Neural cell (in vitro differentiated cells): ENCODE data around the gene LRRC71. TPM values are rescaled to one million over a fixed set of nuclear protein-coding genes. Genes with fewer than 3 reads are reported as not detected.

ENCODE experiments used
- H2AFZ ChIP-seq: fragments of 200-600, 300-800 bp; sonication (generic), shearing (Covaris generic); 2 replicates; pipeline ENCODE4 v1.6.0; 2014; ENCODE audit warnings: low read depth, mild to moderate bottlenecking, antibody characterized with exemption, low read length, moderate library complexity
- H3F3A ChIP-seq: fragments of 200-600 bp; shearing (Covaris generic); 2 replicates; pipeline ENCODE4 v1.6.1; 2016; ENCODE audit warnings: mild to moderate bottlenecking, moderate library complexity, mixed read lengths, antibody characterized with exemption, low read length; ENCODE audit not compliant: insufficient read depth, poor library complexity, severe bottlenecking
- H3K27ac ChIP-seq: fragments of 200-600, 300-800 bp; sonication (generic), shearing (Covaris generic); 2 replicates; pipeline ENCODE4 v1.5.1; 2014; ENCODE audit warnings: mild to moderate bottlenecking, low read length, moderate library complexity
- H3K27me3 ChIP-seq: fragments of 300-800, 200-600 bp; sonication (generic), shearing (Covaris generic); 2 replicates; pipeline ENCODE4 v1.6.0; 2014; ENCODE audit warnings: mild to moderate bottlenecking, low read depth, low read length, moderate library complexity; ENCODE audit not compliant: insufficient read depth
- H3K36me3 ChIP-seq: fragments of 300-800, 200-600 bp; sonication (generic), shearing (Covaris generic); 2 replicates; pipeline ENCODE4 v1.5.1; 2014; ENCODE audit warnings: mild to moderate bottlenecking, antibody characterized with exemption, low read length, moderate library complexity; ENCODE audit not compliant: insufficient read depth
- H3K4me2 ChIP-seq: fragments of 300-800, 200-600 bp; sonication (generic), shearing (Covaris generic); 2 replicates; pipeline ENCODE4 v1.6.0; 2014; ENCODE audit warnings: mild to moderate bottlenecking, low read length
- H3K4me3 ChIP-seq: fragments of 300-800, 200-600 bp; sonication (generic), shearing (Covaris generic); 2 replicates; pipeline ENCODE4 v1.5.1; 2014; ENCODE audit warnings: mild to moderate bottlenecking, low read length, moderate library complexity
- H3K79me2 ChIP-seq: fragments of 200-600 bp; shearing (Covaris generic); replicated peaks from 2 replicates; pipeline ENCODE4 v1.6.0; 2014; ENCODE audit warnings: mild to moderate bottlenecking, low read length, moderate library complexity; ENCODE audit not compliant: insufficient read depth
- H3K9ac ChIP-seq: fragments of 300-800, 200-600 bp; sonication (generic), shearing (Covaris generic); 2 replicates; pipeline ENCODE4 v1.6.1; 2016; ENCODE audit warnings: mild to moderate bottlenecking, low read length, mixed read lengths
- H3K9me2 ChIP-seq: fragments of 200-600 bp; shearing (Covaris generic); 2 replicates; pipeline ENCODE4 v1.6.1; 2016; ENCODE audit warnings: mild to moderate bottlenecking, low read length, mixed read lengths; ENCODE audit not compliant: insufficient read depth
- H3K9me3 ChIP-seq: fragments of 200-600, 300-800 bp; sonication (generic), shearing (Covaris generic); 2 replicates; pipeline ENCODE4 v1.6.1; 2016; ENCODE audit warnings: mild to moderate bottlenecking, mixed run types, low read length, moderate library complexity, mixed read lengths
- H4K20me1 ChIP-seq: fragments of 200-600 bp; shearing (Covaris generic); 2 replicates; pipeline ENCODE4 v1.6.1; 2016; ENCODE audit warnings: mild to moderate bottlenecking, mixed run types; ENCODE audit not compliant: insufficient read depth
- EP300 ChIP-seq: fragments of 450-650 bp; conservative IDR thresholded peaks from 2 replicates; pipeline ENCODE4 v1.6.1; 2014; ENCODE audit warnings: antibody characterized with exemption, mild to moderate bottlenecking, moderate library complexity; ENCODE audit not compliant: poor library complexity, severe bottlenecking
- EZH2 ChIP-seq: fragments of 200-600, 300-800 bp; shearing (Covaris generic), sonication (generic); IDR thresholded peaks from 2 replicates; pipeline ENCODE4 v1.6.1; 2014; ENCODE audit warnings: antibody characterized with exemption, low read length, borderline replicate concordance, mild to moderate bottlenecking; ENCODE audit not compliant: insufficient read depth, poor library complexity, severe bottlenecking
- MXI1 ChIP-seq: fragments of 450-650 bp; conservative IDR thresholded peaks from 2 replicates; pipeline ENCODE4 v1.6.1; 2014; ENCODE audit warnings: antibody characterized with exemption, mild to moderate bottlenecking; ENCODE audit not compliant: poor library complexity, severe bottlenecking
- POLR2AphosphoS5 ChIP-seq: IDR thresholded peaks from 2 replicates; pipeline ENCODE4 v1.6.1; 2012
- RAD21 ChIP-seq: fragments of 450-650 bp; conservative IDR thresholded peaks from 2 replicates; pipeline ENCODE4 v1.6.1; 2014; ENCODE audit warnings: antibody characterized with exemption, mild to moderate bottlenecking, moderate library complexity
- REST ChIP-seq: IDR thresholded peaks from 2 replicates; pipeline ENCODE4 v1.6.1; 2012; ENCODE audit warnings: borderline replicate concordance
- SMC3 ChIP-seq: fragments of 450-650 bp; conservative IDR thresholded peaks from 2 replicates; pipeline ENCODE4 v1.6.1; 2014; ENCODE audit warnings: antibody characterized with exemption, mild to moderate bottlenecking, moderate library complexity; ENCODE audit not compliant: poor library complexity
- TAF1 ChIP-seq: IDR thresholded peaks from 2 replicates; pipeline ENCODE4 v1.6.1; 2012; ENCODE audit warnings: low read depth
- polyA plus RNA-seq: library from polyadenylated mRNA; depleted of rRNA; stranded (reverse); fragments of >200 nt; gene quantifications from 2 replicates; pipeline ENCODE4 v1.2.3, GENCODE V29; 2014
- TF ChIP-seq, protein P1 (sequence below): fragments of 450-650 bp; IDR thresholded peaks from 2 replicates; pipeline ENCODE4 v1.5.1; 2014; ENCODE audit warnings: antibody characterized with exemption, mild to moderate bottlenecking, moderate library complexity; ENCODE audit not compliant: poor library complexity, severe bottlenecking

Gene LRRC71
- polyA plus RNA-seq, 1 donor from 2014 or later, result not detected

DNA sequence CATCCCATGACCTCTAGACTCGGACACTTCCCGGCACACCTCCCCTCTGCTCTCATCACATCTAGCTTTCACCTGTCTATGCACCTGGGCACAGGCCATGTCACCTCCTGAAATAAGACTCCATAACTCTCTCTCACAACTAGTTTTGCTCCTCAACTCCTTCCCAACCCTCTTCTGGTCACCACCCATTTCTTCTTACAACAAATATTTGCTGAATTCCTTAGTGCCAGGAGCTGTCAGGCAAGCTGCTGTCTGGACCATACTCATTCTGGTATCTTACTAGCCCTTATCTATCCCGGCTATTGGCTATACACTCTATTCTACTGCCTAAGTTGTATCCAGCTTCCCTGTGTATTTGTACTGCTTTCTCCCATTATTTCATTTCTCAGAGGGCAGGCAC lies 49.1 kb downstream of the LRRC71 start:
- H3F3A ChIP-seq, result no peaks in the 10 kb centered on the region
- H3K36me3 ChIP-seq, result peaks cover 5% of the 10 kb centered on the region
- H3K9me3 ChIP-seq, result no peaks in the 10 kb centered on the region
- no peaks in the 10 kb centered on the region for H4K20me1 ChIP-seq
- no peak overlapping the region for H3K9ac ChIP-seq
- H3K27ac ChIP-seq, result no peak overlapping the region
- H2AFZ ChIP-seq, result no peak overlapping the region
- TF ChIP-seq TAF1, result no peak
- no peak for TF ChIP-seq POLR2AphosphoS5
- no peak for TF ChIP-seq REST
- TF ChIP-seq EZH2, result no peak
- no peak for TF ChIP-seq MXI1
- TF ChIP-seq EP300, result no peak
- TF ChIP-seq RAD21, result no peak
- TF ChIP-seq, protein P1, sequence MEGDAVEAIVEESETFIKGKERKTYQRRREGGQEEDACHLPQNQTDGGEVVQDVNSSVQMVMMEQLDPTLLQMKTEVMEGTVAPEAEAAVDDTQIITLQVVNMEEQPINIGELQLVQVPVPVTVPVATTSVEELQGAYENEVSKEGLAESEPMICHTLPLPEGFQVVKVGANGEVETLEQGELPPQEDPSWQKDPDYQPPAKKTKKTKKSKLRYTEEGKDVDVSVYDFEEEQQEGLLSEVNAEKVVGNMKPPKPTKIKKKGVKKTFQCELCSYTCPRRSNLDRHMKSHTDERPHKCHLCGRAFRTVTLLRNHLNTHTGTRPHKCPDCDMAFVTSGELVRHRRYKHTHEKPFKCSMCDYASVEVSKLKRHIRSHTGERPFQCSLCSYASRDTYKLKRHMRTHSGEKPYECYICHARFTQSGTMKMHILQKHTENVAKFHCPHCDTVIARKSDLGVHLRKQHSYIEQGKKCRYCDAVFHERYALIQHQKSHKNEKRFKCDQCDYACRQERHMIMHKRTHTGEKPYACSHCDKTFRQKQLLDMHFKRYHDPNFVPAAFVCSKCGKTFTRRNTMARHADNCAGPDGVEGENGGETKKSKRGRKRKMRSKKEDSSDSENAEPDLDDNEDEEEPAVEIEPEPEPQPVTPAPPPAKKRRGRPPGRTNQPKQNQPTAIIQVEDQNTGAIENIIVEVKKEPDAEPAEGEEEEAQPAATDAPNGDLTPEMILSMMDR, result no peak
- TF ChIP-seq SMC3, result no peak
- H3K4me3 ChIP-seq, result no peak overlapping the region
- H3K27me3 ChIP-seq, result no peaks in the 10 kb centered on the region
- H3K4me2 ChIP-seq, result no peak overlapping the region
- H3K79me2 ChIP-seq, result no peaks in the 10 kb centered on the region
- no peaks in the 10 kb centered on the region for H3K9me2 ChIP-seq

- no peak for TF ChIP-seq EZH2
- TF ChIP-seq, protein P1, result no peak
- TF ChIP-seq RAD21, result no peak
- no peak for TF ChIP-seq TAF1
- TF ChIP-seq REST, result no peak
- no peak for TF ChIP-seq SMC3
- TF ChIP-seq POLR2AphosphoS5, result no peak
- TF ChIP-seq MXI1, result no peak
- TF ChIP-seq EP300, result no peak
- Histone ChIP-seq H3K79me2 (no peaks in the 10 kb centered on the region), H3K9me3 (no peaks in the 10 kb centered on the region), H3K4me3 (no peak overlapping the region), H3K36me3 (peaks cover 5% of the 10 kb centered on the region), H3K4me2 (no peak overlapping the region), H3K27ac (no peak overlapping the region), H3K27me3 (no peaks in the 10 kb centered on the region), H2AFZ (no peak overlapping the region), H3K9ac (no peak overlapping the region), H3F3A (no peaks in the 10 kb centered on the region), H3K9me2 (no peaks in the 10 kb centered on the region), H4K20me1 (no peaks in the 10 kb centered on the region)
Observed at GRCh38 chr1:156970017-156970416, 49.6 kb downstream of the LRRC71 start.
